GM18499 (cell line): Measurements from ENCODE around the gene CDH23.

Experiments
- ATAC-seq: cut with Tn5 transposase; IDR thresholded peaks from one replicate; pipeline ENCODE4 v1.9.1; 2021; ENCODE audit warnings: moderate number of reproducible peaks; ENCODE audit not compliant: insufficient read depth, unreplicated experiment

Gene CDH23

DNA sequence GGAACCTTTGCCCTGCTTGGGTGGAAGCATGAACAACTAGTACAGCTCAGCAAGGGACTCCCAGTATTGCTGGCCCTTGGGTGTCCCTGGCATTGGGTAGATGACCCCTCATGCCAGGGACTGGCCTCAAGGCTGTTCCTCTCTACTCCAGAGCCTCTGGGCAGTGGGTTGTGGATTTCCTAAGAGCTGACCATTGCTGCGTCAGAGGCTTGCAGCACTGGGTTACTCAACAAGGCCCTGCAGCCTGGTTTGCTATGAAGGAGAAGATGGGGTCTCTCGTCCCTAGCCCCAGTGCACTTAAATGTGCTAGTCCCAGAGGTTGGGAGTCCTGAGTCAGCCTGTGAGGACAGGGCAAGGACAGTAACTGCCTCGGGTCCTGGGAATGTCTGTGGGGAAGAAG is 374.1 kb downstream of the CDH23 start:
- ATAC-seq = no peak

DNA sequence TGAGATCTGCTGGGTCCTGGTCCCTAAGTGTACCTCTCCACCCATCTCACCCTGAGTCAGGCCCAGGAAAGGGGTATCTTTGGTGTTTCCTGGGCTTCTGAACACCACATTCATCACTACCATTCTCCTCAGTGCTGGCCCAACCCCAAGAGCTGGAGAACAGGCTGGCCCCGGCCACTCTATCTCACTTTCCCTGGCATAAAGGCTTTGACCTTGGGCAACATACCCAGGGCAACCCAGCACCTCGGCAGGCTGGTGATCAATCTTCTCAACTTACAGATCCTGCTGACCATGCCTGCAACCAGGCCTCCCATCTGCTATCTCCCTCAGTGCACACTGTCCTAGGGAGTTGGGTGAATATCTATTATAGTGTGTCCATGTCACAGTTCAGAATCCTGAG is 374.5 kb downstream of the CDH23 start:
- ATAC-seq = no peak

DNA sequence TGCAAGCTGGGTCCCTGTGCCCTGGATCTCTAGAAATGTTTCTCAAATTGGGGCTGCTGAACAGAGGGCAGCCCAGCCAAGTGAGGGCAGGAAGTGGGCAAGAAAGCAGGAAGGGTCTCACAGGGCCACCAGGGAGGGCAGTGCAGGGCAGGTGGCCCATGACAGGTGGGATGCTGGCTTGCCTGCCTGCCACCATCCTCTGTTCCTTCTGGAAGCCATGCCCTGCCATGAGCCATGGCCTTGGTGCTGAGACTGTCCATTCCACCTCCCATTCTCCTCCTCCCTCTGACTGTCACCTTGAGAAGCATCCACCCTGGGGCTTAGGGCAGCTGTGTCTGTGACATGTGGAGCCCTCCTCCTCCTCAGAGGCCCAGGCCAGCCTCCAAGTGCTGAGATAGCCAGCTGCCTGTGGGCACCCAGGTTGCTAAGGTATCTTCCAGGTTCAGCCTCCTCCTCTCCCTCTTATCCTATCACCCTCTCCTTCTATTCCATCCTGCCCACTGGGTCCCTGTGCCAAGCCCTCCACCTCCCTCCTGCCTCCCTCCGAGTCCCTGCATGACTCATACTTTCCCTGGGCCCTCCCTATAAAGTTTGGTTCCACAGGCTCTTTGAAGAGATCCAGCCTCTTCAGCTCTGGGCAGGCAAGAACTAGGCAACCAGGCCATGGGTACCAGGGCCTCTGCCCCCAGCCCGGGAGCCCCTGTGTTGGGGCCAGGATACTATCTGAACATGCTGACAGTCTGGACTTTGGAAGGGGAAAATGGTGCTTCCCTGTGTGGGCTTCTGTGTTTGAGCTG is 375.3 kb downstream of the CDH23 start:
- no peak for ATAC-seq

- ATAC-seq = no peak
Observed at GRCh38 chr10:71772832-71773220, 376.1 kb downstream of the CDH23 start.

- ATAC-seq = no peak
Observed at GRCh38 chr10:71773221-71773971, 376.7 kb downstream of the CDH23 start, which contains the start of gene VSIR. VSIR (minus strand) TSS chr10:71773520; CDS start chr10:71773439, 81 bp downstream.

DNA sequence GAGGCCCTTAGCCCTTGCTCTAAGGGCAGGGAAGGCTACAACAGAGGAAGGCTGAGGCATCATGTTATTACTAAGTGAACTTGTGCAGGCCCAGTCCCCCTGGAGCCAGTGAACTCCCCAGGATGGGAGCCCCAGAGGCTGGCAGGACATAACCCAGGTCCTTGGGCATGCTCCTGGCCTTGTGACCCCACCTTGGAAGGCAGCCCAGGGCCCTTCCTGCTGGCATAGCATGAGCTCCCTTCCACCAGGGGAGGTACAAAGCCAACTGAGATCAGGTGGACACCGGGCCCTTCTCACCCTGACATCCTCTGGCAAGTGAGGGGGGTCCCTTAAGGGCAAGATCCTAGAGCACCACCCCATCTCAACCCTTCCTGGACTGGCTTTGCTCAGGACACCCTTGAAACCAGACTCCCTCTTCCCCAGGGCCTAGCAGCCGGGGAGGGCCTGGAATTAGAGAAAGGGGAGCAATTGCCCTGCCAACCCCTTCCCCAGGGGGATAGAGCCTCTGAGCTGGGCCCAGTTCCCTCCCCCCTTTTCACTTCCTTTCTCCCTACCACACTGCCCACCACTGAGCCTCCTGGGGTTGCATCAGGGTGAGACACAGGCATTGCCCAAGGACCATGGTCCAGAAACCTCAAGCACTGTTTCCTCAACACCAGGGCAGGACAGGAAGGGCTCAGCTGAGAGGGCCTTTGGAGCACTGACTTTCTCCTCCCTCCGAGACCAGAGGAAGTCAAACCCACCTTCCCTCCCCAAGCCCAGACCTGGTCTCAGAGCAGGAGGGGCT is 378.4 kb downstream of the CDH23 start:
- ATAC-seq = no peak

- no peak for ATAC-seq
Observed at GRCh38 chr10:71776481-71776925, 379.8 kb downstream of the CDH23 start.

GRCh38 chr10:71777213-71777985 is 380.7 kb downstream of the CDH23 start:
- no peak for ATAC-seq

- no peak for ATAC-seq
Observed at GRCh38 chr10:71778071-71778825, 381.5 kb downstream of the CDH23 start.

DNA sequence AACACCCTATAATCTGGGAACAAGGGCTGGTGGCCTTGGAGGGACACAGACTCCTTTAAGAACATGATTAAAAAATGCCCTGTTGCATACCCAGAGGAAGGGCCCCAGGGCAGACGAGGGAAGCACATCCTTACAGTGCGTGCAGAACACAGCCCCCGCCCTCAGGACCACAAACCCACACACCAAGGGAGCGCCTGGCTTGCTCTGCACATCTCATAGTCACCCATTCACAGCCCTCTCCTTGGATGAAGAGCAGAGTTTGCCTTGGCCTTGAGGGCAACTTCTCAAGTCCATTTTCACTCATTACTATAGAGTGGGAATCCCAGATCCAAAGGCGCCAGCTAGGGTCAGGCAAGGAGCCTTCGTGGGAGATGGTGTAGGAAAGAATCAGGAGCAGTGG is 382.9 kb downstream of the CDH23 start:
- no peak for ATAC-seq

DNA sequence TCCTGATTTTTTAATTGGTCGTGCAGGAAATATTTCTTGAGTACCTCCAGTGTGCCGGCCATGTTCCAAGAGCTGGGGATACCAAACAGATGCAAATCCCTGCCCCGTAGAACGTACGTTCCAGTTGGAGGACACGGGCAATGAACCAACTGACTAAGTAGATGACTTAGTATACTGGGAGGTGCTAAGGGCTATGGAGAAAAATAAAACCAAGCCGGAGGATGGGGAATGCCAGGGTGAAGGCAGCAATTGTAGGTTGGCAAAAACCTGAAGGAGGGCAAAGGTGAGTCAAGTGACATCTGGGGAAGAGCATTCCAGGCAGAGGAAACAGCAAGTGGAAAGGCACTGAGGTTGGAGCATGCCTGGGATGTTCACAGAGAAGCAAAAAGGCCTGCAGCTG is 383.4 kb downstream of the CDH23 start:
- ATAC-seq = no peak

DNA sequence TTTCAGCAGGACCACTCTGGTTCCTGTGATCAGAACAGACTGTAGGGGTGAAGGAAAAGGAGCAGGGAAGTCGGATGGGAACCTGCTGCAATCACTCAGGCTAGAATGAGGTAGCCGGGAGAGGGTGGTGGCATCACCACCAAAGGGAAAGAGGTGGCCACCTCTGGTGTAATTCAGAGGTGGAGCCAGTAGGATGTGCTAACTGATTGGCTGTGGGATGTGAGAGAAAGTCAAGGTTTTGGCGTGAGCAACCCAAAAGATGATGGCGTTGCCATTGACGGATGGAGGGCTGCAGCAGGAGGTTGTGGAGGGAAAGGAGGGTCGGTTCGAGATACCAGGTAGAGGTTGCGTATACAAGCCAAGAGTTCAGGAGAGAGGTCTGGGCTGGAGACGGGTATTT is 384.0 kb downstream of the CDH23 start:
- ATAC-seq = no peak

DNA sequence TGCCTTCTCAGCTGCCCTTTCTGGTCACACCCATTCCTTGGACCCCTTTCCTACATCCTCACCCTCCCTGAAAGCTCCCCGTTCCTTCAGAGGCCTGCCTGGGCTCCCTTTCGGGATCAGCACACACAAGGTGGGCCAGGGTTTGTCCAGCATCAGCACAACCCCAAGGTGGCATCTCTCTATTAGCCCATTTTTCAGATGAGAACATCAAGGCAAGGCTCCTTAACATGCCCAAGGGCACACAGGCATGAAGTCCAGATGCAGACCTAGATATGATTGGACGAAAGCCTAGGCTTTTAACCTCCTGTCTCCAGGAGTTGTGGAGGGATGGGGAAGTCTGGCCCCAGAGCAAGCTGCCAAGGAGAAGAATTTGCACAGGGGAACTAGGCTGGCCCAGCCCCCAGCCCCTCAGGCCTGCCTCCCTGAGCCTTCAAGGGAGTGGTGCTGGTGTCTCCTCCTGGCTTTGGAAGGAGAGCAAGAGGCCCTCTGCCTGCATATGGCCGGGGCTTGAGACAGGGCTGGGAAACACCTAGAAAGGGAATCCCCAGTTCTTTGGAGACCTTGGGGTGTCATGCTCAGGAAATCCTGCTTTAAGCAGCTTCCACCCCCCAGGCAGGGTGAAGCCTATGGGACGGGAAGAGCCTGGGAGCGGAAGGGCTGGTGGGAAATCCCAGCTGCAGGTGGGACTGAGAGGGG is 385.6 kb downstream of the CDH23 start:
- no peak for ATAC-seq

- no peak for ATAC-seq
Observed at GRCh38 chr10:71782917-71783490, 386.3 kb downstream of the CDH23 start.

DNA sequence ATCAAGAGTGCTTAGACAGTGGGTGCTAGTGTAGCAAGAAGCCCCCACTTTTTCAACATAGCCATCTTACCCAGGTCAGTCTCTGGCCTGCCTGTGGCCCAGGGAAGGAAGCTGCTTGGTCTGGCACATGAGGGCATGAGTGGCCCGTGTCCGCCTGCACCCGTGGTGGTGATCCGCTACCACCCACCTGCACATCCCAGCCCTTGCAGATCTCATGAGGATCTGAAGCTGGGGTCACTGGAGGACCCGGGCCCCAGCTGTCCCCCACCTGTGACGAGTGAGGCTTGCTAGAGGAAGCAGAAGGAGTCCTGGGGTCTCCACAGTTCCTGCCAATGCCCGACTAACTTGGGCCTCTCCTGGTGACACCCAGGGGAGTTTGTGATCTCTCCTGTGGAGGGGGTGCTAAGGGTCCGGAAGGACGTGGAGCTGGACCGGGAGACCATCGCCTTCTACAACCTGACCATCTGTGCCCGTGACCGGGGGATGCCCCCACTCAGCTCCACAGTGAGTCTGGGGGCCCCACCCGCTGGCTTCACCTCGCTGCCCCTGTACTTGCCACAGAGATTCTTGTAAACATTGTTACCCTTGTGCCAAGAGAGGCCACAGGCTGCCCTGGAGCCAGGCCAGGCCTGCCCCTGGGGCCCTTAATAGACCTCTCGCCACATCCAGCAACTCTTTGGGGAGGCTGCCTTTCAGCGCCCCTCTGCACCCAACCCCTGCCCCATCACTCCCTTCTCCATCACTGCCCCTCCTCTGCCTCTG is 387.4 kb downstream of the CDH23 start:
- ATAC-seq = no peak

- ATAC-seq = no peak
Observed at GRCh38 chr10:71784679-71785272, 388.1 kb downstream of the CDH23 start.

DNA sequence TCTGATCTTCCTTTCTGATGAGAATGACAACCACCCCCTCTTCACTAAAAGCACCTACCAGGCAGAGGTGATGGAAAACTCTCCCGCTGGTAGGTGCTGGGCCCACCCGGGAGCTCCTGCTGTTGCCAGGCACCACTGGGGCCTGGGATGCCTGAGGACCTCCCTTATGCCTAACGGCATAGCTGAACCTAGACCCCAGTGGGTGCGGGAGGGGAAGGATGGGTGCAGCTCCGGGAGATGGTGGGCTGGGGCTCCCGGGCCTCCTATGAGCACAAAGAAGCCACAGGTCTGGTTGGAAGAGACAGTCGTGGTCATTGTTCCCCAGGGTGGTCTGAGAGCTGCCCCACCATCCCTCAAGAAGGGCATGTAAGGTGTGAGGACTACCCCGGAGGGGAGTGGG is 392.2 kb downstream of the CDH23 start:
- no peak for ATAC-seq
